OCI-LY7 (cell line): ENCODE measurements around the gene CHMP4A.

Experiments
- EZH2phosphoT487 ChIP-seq: fragments of 200-600 bp; sonication (generic); IDR thresholded peaks from 2 replicates; pipeline ENCODE4 v1.6.1; 2018; ENCODE audit warnings: low read depth, borderline replicate concordance, mild to moderate bottlenecking, mixed run types, antibody characterized with exemption, low read length, moderate library complexity, mixed read lengths
- TF ChIP-seq, protein P1 (sequence below): fragments of 200-600 bp; sonication (generic); conservative IDR thresholded peaks from 2 replicates; pipeline ENCODE4 v1.5.1; 2014; ENCODE audit warnings: mild to moderate bottlenecking, antibody characterized with exemption, low read length, moderate library complexity, mixed read lengths

DNA sequence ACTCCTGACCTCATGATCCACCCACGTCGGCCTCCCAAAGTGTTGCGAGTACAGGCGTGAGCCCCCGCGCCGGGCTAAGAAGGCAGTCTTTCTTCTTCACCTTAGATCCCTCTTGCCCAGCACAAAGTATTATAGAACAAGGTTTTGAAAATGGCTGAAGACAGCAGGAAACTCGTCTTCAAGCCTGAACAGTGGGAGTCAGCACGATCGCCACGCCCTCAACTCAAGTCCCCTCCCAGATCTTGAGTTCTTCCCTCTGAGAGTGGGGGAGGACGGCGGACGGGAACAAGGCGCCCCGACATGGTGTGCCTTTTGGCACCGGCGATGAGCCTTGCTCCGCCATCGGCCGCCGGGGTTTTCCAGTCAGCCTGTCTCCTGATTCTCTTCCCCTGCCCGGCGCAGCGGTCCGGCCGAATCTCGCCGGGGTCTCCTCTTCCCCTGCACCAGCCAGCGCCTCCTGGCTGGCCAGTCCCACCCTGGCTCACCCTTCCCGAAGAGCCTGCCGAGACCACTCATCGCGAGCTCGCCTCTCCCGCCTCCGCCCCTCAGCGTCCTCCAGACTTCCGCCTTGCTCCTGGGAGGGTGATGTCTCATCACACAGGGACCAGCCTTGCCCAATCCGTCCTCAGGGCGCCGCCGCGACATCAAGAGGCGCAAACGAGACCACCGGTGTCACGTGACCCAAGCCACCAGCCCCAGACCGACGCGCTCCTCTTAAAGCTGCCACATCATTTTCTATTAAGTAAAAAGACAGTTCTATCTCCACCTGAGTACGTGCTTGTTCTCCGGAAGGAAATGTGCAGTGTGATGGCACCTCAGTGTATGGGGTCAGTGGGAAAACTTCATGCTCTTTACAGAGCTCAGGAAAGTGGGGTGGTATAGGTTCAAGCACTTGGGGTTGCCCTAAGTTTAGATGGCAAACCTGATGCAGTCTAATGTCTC is at the start of gene CHMP4A:
- TF ChIP-seq, protein P1, sequence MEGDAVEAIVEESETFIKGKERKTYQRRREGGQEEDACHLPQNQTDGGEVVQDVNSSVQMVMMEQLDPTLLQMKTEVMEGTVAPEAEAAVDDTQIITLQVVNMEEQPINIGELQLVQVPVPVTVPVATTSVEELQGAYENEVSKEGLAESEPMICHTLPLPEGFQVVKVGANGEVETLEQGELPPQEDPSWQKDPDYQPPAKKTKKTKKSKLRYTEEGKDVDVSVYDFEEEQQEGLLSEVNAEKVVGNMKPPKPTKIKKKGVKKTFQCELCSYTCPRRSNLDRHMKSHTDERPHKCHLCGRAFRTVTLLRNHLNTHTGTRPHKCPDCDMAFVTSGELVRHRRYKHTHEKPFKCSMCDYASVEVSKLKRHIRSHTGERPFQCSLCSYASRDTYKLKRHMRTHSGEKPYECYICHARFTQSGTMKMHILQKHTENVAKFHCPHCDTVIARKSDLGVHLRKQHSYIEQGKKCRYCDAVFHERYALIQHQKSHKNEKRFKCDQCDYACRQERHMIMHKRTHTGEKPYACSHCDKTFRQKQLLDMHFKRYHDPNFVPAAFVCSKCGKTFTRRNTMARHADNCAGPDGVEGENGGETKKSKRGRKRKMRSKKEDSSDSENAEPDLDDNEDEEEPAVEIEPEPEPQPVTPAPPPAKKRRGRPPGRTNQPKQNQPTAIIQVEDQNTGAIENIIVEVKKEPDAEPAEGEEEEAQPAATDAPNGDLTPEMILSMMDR = no peak
- no peak for TF ChIP-seq EZH2phosphoT487
